ENCODE data around the gene KRTAP2-4. TPM values are rescaled to one million over a fixed set of nuclear protein-coding genes. Genes with fewer than 3 reads are reported as not detected.
"Not testable (repeated sequence)": the region's sequence is repeated elsewhere in the genome, so short reads cannot be mapped to it uniquely, and the experiment has no call there.

KRTAP2-4 gene
- total and polyA plus RNA-seq, 7 donors: not detected

GRCh38 chr17:41103896-41104295, 38.2 kb upstream of the KRTAP2-4 start:
- no peak overlapping the region for H3K27ac ChIP-seq
- H3K4me3 ChIP-seq: no peak overlapping the region
- WGBS, 2 donors: 88 to 95% methylated on average over 1 of the region's 1 CpG
- TF ChIP-seq POLR2AphosphoS5 (IDR thresholded peaks at IDR 0.05) (no peak), EP300 (IDR thresholded peaks at IDR 0.05) (no peak), CTCF (IDR thresholded peaks at IDR 0.05) (no peak), POLR2A (IDR thresholded peaks at IDR 0.05) (no peak)
- no peaks in the 10 kb centered on the region for H3K36me3 ChIP-seq
- no peak for DNase-seq
- no peaks in the 10 kb centered on the region for H3K4me1 ChIP-seq
- H3K9me3 ChIP-seq: no peaks in the 10 kb centered on the region
- H3K27me3 ChIP-seq: no peaks in the 10 kb centered on the region
- intact Hi-C loops (cut with DNase I): no loop called here

- Histone ChIP-seq H3K27ac (no peak within 1 kb of the TSS), H3K9me3 (no peaks in the 10 kb centered on the region), H3K36me3 (no peaks in the 10 kb centered on the region), H3K27me3 (no peaks in the 10 kb centered on the region), H3K4me3 (no peak within 1 kb of the TSS), H3K4me1 (no peaks in the 10 kb centered on the region)
- DNase-seq: no peak
- 57 to 59% methylated on average over 9 to 10 of the region's 10 CpGs for WGBS, 2 donors
- TF ChIP-seq POLR2A (IDR thresholded peaks at IDR 0.05) (no peak), POLR2AphosphoS5 (IDR thresholded peaks at IDR 0.05) (no peak), CTCF (IDR thresholded peaks at IDR 0.05) (no peak), EP300 (IDR thresholded peaks at IDR 0.05) (no peak)
- intact Hi-C loops (cut with DNase I): no loop called here
Measured at GRCh38 chr17:41101586-41102259, 36.0 kb upstream of the KRTAP2-4 start, which contains the start of gene KRTAP4-16. TSS of gene KRTAP4-16 (minus strand) at chr17:41102209. CDS start at chr17:41102209, 0 bp downstream.

DNA sequence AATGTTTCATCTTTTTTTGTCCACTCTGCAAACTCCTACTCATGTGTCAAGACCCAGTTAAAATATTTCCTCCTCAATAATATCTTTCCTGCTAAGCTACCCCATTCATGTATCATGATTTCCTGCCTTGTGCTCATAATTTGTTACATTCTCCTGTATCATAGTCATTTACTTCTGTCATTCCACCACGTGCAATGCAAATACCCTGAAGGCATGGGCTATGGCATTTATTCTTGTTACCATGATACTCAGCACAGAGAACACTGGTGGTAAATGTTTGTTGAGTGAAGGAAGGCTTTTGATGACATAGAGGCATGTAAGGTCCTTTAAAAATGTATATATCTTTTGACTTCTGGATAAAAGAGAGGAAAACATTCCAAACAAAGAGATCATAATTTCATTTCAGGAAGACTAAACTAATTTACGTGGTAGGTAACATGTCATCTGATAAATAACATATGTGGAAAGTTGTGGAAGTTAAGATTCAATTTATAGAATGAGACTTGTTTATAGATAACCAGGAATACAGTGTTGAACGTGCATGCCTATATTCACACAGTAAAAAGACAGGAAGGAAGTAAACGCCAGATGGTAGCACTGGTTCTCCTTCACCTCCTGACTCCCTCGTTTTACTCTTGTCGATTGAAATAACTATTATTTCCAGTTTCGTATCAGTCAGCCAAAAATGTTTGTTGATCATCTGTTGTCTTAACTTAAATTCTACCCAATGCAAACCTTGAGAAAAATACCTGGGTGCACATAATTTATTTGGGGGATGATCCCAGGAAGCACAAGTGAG, 34.2 kb upstream of the KRTAP2-4 start:
- H3K27ac ChIP-seq; H3K9me3 ChIP-seq; DNase-seq; H3K27me3 ChIP-seq; intact Hi-C loops (cut with DNase I); H3K4me1 ChIP-seq; H3K36me3 ChIP-seq; H3K4me3 ChIP-seq: not testable (repeated sequence)
- WGBS, 2 donors: 41 to 72% methylated on average over 7 of the region's 7 CpGs

GRCh38 chr17:41098481-41098880, 32.8 kb upstream of the KRTAP2-4 start:
- 80 to 85% methylated on average over 6 of the region's 6 CpGs for WGBS, 2 donors
- no peaks in the 10 kb centered on the region for H3K36me3 ChIP-seq

More at GRCh38 chr17:41098481-41098880, 32.8 kb upstream of the KRTAP2-4 start:
- no peak for TF ChIP-seq EP300 (IDR thresholded peaks at IDR 0.05)
- TF ChIP-seq POLR2AphosphoS5 (IDR thresholded peaks at IDR 0.05): no peak
- TF ChIP-seq POLR2A (IDR thresholded peaks at IDR 0.05): no peak
- no peak for TF ChIP-seq CTCF (IDR thresholded peaks at IDR 0.05)
- Histone ChIP-seq H3K9me3 (no peaks in the 10 kb centered on the region), H3K4me3 (no peak overlapping the region), H3K27me3 (no peaks in the 10 kb centered on the region), H3K4me1 (no peaks in the 10 kb centered on the region), H3K27ac (no peak overlapping the region)
- intact Hi-C loops (cut with DNase I): no loop called here
- no peak for DNase-seq

All from sigmoid colon (tissue), 7 donors.